ENCODE measurements around the gene LRRC14B.

Gene LRRC14B

DNA sequence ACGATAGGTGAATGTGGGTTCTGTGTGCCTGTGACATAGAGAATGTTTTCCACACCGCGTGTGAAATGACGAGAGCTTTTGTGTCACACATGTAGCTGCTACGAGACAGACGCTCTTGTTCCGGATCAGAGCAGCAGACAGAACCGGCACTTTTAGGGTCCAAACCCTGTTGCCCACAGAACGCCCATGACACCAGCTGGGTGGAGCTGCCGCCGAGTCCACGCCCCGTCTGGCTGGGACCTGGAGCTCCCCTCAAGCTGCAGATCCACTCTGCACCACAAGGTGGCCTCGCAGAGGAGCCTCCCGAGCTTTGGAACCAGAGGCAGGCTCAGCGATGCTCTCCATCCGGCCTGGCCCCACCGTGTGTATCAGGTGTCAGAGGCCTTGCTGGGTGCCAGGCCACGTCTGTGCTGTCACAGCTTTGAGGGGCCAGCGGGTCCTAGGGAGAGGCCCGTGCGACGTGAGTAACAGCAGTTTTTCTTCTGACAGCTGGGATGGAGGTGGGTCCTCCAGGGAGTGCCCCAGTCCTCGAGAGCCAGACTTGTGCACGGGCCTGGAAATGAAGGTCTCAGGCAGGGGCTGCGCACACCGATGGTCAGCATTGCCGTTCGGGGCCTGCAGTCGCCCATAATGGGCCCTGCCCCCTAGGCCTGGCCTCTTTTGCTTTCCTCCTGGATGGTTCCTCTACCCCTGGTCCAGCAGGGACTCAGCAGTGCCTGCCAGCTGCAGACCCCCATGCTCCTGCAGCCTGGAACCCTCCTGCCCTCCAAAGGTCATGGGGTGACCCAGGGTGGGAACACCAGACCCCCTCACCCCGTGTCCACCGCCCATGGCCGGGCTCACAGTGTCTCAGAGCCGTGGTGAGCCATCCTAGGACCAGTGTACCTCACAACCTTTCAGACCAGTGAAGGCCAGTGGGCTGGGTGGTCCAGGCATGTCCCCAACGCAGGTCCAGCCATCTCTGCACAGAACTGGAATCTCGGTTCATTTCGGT lies 2.5 kb upstream of the LRRC14B start:
- TF ChIP-seq, protein P1, sequence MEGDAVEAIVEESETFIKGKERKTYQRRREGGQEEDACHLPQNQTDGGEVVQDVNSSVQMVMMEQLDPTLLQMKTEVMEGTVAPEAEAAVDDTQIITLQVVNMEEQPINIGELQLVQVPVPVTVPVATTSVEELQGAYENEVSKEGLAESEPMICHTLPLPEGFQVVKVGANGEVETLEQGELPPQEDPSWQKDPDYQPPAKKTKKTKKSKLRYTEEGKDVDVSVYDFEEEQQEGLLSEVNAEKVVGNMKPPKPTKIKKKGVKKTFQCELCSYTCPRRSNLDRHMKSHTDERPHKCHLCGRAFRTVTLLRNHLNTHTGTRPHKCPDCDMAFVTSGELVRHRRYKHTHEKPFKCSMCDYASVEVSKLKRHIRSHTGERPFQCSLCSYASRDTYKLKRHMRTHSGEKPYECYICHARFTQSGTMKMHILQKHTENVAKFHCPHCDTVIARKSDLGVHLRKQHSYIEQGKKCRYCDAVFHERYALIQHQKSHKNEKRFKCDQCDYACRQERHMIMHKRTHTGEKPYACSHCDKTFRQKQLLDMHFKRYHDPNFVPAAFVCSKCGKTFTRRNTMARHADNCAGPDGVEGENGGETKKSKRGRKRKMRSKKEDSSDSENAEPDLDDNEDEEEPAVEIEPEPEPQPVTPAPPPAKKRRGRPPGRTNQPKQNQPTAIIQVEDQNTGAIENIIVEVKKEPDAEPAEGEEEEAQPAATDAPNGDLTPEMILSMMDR (IDR thresholded peaks at IDR 0.05; ENCODE audit: low read depth, low read length, missing control alignments) = peak; percentile 96

GRCh38 chr5:189486-189885 lies 1.8 kb upstream of the LRRC14B start:
- TF ChIP-seq, protein P1 (IDR thresholded peaks at IDR 0.05; ENCODE audit: low read depth, low read length, missing control alignments) = no peak
- peaks cover 18% of the 10 kb centered on the region for H3K27me3 ChIP-seq (replicated peaks)
- no peak overlapping the region for H3K27ac ChIP-seq
- in situ Hi-C loops (cut with HindIII; ENCODE audit: low pct_ligation_motif_present, low sequenced_read_pairs) = no loop called here
- H3K4me3 ChIP-seq (ENCODE audit: low read depth, low read length) = no peak overlapping the region
- no peak for DNase-seq
- H3K36me3 ChIP-seq (replicated peaks) = no peaks in the 10 kb centered on the region

More for the DNA sequence above, 2.5 kb upstream of the LRRC14B start:
- DNase-seq = peak; percentile 78
- no peaks in the 10 kb centered on the region for H3K36me3 ChIP-seq (replicated peaks)
- H3K27ac ChIP-seq = no peak overlapping the region
- peaks cover 18% of the 10 kb centered on the region for H3K27me3 ChIP-seq (replicated peaks)
- in situ Hi-C loops (cut with HindIII; ENCODE audit: low pct_ligation_motif_present, low sequenced_read_pairs) = no loop called here
- H3K4me3 ChIP-seq (ENCODE audit: low read depth, low read length) = no peak overlapping the region

DNA sequence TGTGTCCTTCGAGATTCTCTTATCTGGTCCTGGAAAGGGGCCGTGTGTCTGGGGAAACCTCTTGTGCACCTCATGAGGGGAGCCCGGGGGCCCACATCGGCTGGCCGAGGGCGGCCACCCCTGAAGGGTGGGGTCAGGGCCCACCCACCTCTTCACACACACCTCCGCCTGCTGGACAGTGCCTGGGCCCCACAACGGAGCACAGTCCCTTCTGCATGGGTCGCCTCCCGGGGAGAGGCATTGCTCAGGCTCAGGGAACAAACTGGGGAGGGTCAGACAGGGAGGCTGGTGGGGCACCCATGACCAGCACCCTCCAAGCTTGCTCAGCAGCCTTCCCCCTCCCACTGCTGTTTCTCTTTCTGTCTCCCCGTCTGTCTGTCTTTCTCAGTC lies 1.3 kb upstream of the LRRC14B start:
- H3K27ac ChIP-seq = no peak overlapping the region
- in situ Hi-C loops (cut with HindIII; ENCODE audit: low pct_ligation_motif_present, low sequenced_read_pairs) = no loop called here
- H3K27me3 ChIP-seq (replicated peaks) = peaks cover 18% of the 10 kb centered on the region
- H3K4me3 ChIP-seq (ENCODE audit: low read depth, low read length) = no peak overlapping the region
- TF ChIP-seq, protein P1 (IDR thresholded peaks at IDR 0.05; ENCODE audit: low read depth, low read length, missing control alignments) = no peak
- no peak for DNase-seq
- no peaks in the 10 kb centered on the region for H3K36me3 ChIP-seq (replicated peaks)

- no peak overlapping the region for H3K4me3 ChIP-seq (ENCODE audit: low read depth, low read length)
- no peak overlapping the region for H3K27ac ChIP-seq
- no peak for DNase-seq
- in situ Hi-C loops (cut with HindIII; ENCODE audit: low pct_ligation_motif_present, low sequenced_read_pairs) = no loop called here
- no peaks in the 10 kb centered on the region for H3K36me3 ChIP-seq (replicated peaks)
- H3K27me3 ChIP-seq (replicated peaks) = peaks cover 18% of the 10 kb centered on the region
- TF ChIP-seq, protein P1 (IDR thresholded peaks at IDR 0.05; ENCODE audit: low read depth, low read length, missing control alignments) = no peak
Observed at GRCh38 chr5:190366-191035, 794 bp upstream of the LRRC14B start.

- no peak overlapping the region for H3K27ac ChIP-seq
- no peaks in the 10 kb centered on the region for H3K36me3 ChIP-seq (replicated peaks)
- TF ChIP-seq, protein P1 (IDR thresholded peaks at IDR 0.05; ENCODE audit: low read depth, low read length, missing control alignments) = no peak
- H3K4me3 ChIP-seq (ENCODE audit: low read depth, low read length) = no peak overlapping the region
- DNase-seq = no peak
- in situ Hi-C loops (cut with HindIII; ENCODE audit: low pct_ligation_motif_present, low sequenced_read_pairs) = no loop called here
- peaks cover 18% of the 10 kb centered on the region for H3K27me3 ChIP-seq (replicated peaks)
Observed at GRCh38 chr5:191949-192690, 825 bp downstream of the LRRC14B start.
